GM12873 (cell line): Measurements from ENCODE around the gene TTC7B.

Experiments used
- CTCF ChIP-seq: IDR thresholded peaks from 2 replicates; pipeline ENCODE4 v1.5.1; 2012; ENCODE audit warnings: low read depth, mild to moderate bottlenecking, moderate library complexity, low read length, control low read depth; ENCODE audit not compliant: insufficient read depth; ENCODE audit errors: missing control alignments

TTC7B gene

GRCh38 chr14:90651976-90652560 lies 164.2 kb downstream of the TTC7B start:
- TF ChIP-seq CTCF: no peak

- TF ChIP-seq CTCF: no peak
Observed at GRCh38 chr14:90651271-90651804, 164.9 kb downstream of the TTC7B start.

GRCh38 chr14:90649557-90650135 lies 166.6 kb downstream of the TTC7B start:
- no peak for TF ChIP-seq CTCF

GRCh38 chr14:90649083-90649482 lies 167.1 kb downstream of the TTC7B start:
- TF ChIP-seq CTCF: no peak

- TF ChIP-seq CTCF: no peak
Observed at GRCh38 chr14:90648421-90648820, 167.8 kb downstream of the TTC7B start.

GRCh38 chr14:90647473-90648005 lies 168.7 kb downstream of the TTC7B start:
- TF ChIP-seq CTCF: no peak

GRCh38 chr14:90645842-90646443 lies 170.3 kb downstream of the TTC7B start:
- TF ChIP-seq CTCF: no peak
